HG03378 (cell line): ENCODE measurements around the gene DPP6.

Source experiments
- ATAC-seq: cut with Tn5 transposase; IDR thresholded peaks from one replicate; pipeline ENCODE4 v1.9.1; 2021; ENCODE audit warnings: mild to moderate bottlenecking, moderate library complexity; ENCODE audit not compliant: unreplicated experiment

Gene DPP6

GRCh38 chr7:154867068-154867467 lies 814.9 kb downstream of the DPP6 start:
- ATAC-seq: peak; percentile 77

- ATAC-seq: no peak
Observed at GRCh38 chr7:154868921-154869320, 816.7 kb downstream of the DPP6 start.

- no peak for ATAC-seq
Observed at GRCh38 chr7:154869436-154869835, 817.2 kb downstream of the DPP6 start.

GRCh38 chr7:154871507-154871906 lies 819.3 kb downstream of the DPP6 start:
- no peak for ATAC-seq

- ATAC-seq: no peak
Observed at GRCh38 chr7:154871928-154872750, 819.9 kb downstream of the DPP6 start.

- ATAC-seq: no peak
Observed at GRCh38 chr7:154872811-154873499, 820.8 kb downstream of the DPP6 start.

GRCh38 chr7:154873500-154874121 lies 821.4 kb downstream of the DPP6 start:
- ATAC-seq: no peak

GRCh38 chr7:154874409-154875113 lies 822.4 kb downstream of the DPP6 start:
- ATAC-seq: no peak

GRCh38 chr7:154875297-154875696 lies 823.1 kb downstream of the DPP6 start:
- ATAC-seq: no peak

GRCh38 chr7:154876516-154876915 lies 824.3 kb downstream of the DPP6 start:
- no peak for ATAC-seq

- no peak for ATAC-seq
Observed at GRCh38 chr7:154877031-154877430, 824.8 kb downstream of the DPP6 start.

GRCh38 chr7:154879629-154880028 lies 827.4 kb downstream of the DPP6 start:
- ATAC-seq: no peak

- ATAC-seq: no peak
Observed at GRCh38 chr7:154880513-154880912, 828.3 kb downstream of the DPP6 start.

GRCh38 chr7:154881026-154881425 lies 828.8 kb downstream of the DPP6 start:
- ATAC-seq: no peak

GRCh38 chr7:154881526-154881925 lies 829.3 kb downstream of the DPP6 start:
- ATAC-seq: no peak

GRCh38 chr7:154882931-154883474 lies 830.8 kb downstream of the DPP6 start:
- ATAC-seq: no peak

GRCh38 chr7:154884348-154884920 lies 832.2 kb downstream of the DPP6 start:
- ATAC-seq: no peak

- no peak for ATAC-seq
Observed at GRCh38 chr7:154886591-154886990, 834.4 kb downstream of the DPP6 start.

- ATAC-seq: no peak
Observed at GRCh38 chr7:154888690-154889089, 836.5 kb downstream of the DPP6 start.

GRCh38 chr7:154892459-154892858 lies 840.3 kb downstream of the DPP6 start:
- ATAC-seq: no peak

GRCh38 chr7:154896076-154896475 lies 843.9 kb downstream of the DPP6 start:
- ATAC-seq: no peak
